Adipose tissue (tissue), 3 donors: ENCODE results near the gene SIVA1. TPM values are rescaled to one million over a fixed set of nuclear protein-coding genes. Genes with fewer than 3 reads are reported as not detected.

Source experiments
- H3K27ac ChIP-seq: one replicate; pipeline ENCODE4 v1.5.1; 2013; ENCODE audit warnings: low read depth, low read length
- WGBS, 3 donors: extraction: QIAGEN DNeasy Blood & Tissue Kit; methylation state at CpG; one replicate each; pipeline ENCODE4 v1.1.7; 2013; 5-methylcytosine and 5-hydroxymethylcytosine counted together
- polyA plus RNA-seq, 3 donors: library from polyadenylated mRNA; stranded (reverse); fragments of 200-250 nt; gene quantifications; one replicate each; pipeline ENCODE4 v1.2.3, GENCODE V29; 2013
- donor health status: healthy with polysubstance abuse.
- donor health status: Bipolar disorder and iron deficiency.
- donor health status: healthy.

Gene SIVA1
- polyA plus RNA-seq, 3 donors, result 148 to 213 (median 182) TPM

- 86 to 88% (median 87%) methylated on average over 10 of the region's 10 CpGs for WGBS, 3 donors
- H3K27ac ChIP-seq, result no peak overlapping the region
These were observed 53.9 kb downstream of the SIVA1 start for GRCh38 chr14:104806625-104807465.

GRCh38 chr14:104808456-104808855 is 55.5 kb downstream of the SIVA1 start:
- 75 to 93% (median 87%) methylated on average over 6 of the region's 6 CpGs for WGBS, 3 donors
- no peak overlapping the region for H3K27ac ChIP-seq

Other genes with a start within 250 kb of the SIVA1 start
- 100 to 1,000 TPM in 1 of 3 donors, 10 to 100 TPM in 1, 1 to 10 TPM in 1; 9.5 to 105 (median 28.3) TPM for gene C14orf180, start 173.4 kb upstream of the SIVA1 start, polyA plus RNA-seq
- gene TMEM179, start 148.4 kb upstream of the SIVA1 start, polyA plus RNA-seq, result 1 to 10 TPM in 1 of 3 donors, under 1 TPM in 1, not detected in 1; 0.10 to 4.2 TPM
- 100 to 1,000 TPM in 2 of 3 donors, 10 to 100 TPM in 1; 20.3 to 105 (median 101) TPM for gene INF2, start 63.5 kb upstream of the SIVA1 start, polyA plus RNA-seq
- gene ADSS1, start 28.9 kb upstream of the SIVA1 start, polyA plus RNA-seq, result 10 to 100 TPM in 2 of 3 donors, 1 to 10 TPM in 1; 4.3 to 13.6 (median 12.6) TPM
- gene AKT1, start 42.6 kb downstream of the SIVA1 start, polyA plus RNA-seq, result 100 to 1,000 TPM in 2 of 3 donors, 10 to 100 TPM in 1; 70.4 to 158 (median 126) TPM
- gene ZBTB42, start 48.0 kb downstream of the SIVA1 start, polyA plus RNA-seq, result 1 to 10 TPM; 2.8 to 8.4 (median 5.2) TPM
- gene CEP170B, start 112.1 kb downstream of the SIVA1 start, polyA plus RNA-seq, result 10 to 100 TPM; 10.2 to 17.1 (median 11.8) TPM
- under 1 TPM in 2 of 3 donors, not detected in 1; 0.07 to 0.15 TPM for gene PLD4, start 171.7 kb downstream of the SIVA1 start, polyA plus RNA-seq
- 10 to 100 TPM in 1 of 3 donors, 1 to 10 TPM in 1, under 1 TPM in 1; 0.72 to 15.6 (median 2.9) TPM for gene AHNAK2, start 225.2 kb downstream of the SIVA1 start, polyA plus RNA-seq
- 10 to 100 TPM in 1 of 3 donors, 1 to 10 TPM in 2; 2.2 to 10.9 (median 2.8) TPM for gene CLBA1, start 232.6 kb downstream of the SIVA1 start, polyA plus RNA-seq